Right lobe of liver (tissue), 6 donors: Measurements from ENCODE around the gene C11orf21. TPM values are rescaled to one million over a fixed set of nuclear protein-coding genes. Genes with fewer than 3 reads are reported as not detected.

Source experiments
- ATAC-seq, 4 donors: fragments of 200-7000 bp; cut with Tn5 transposase; one replicate each; pipeline ENCODE4 v1.9.1; 2020; ENCODE audit warnings: mild to moderate bottlenecking in 4 of 4, moderate library complexity in 4 of 4
- DNase-seq, 3 donors: peaks; one replicate each; pipeline ENCODE4 v3.0.0-alpha.2; 2020
- H3K27ac ChIP-seq, 3 donors: fragments of 200-600 bp; one replicate each; pipeline ENCODE4 v1.8.0; 2022
- H3K27me3 ChIP-seq, 2 donors: fragments of 200-600 bp; one replicate each; pipeline ENCODE4 v1.8.0; 2022
- H3K36me3 ChIP-seq, 4 donors: fragments of 200-600 bp; sonication (generic) in 1 of 4; one replicate each; pipeline versions ENCODE4 v1.5.1 to v1.8.0; 2017 to 2022; ENCODE audit warnings: control low read depth in 1 of 4
- H3K4me1 ChIP-seq, 4 donors: fragments of 200-600 bp; sonication (generic) in 1 of 4; one replicate each; pipeline versions ENCODE4 v1.5.1 to v1.8.0; 2017 to 2022; ENCODE audit warnings: control low read depth in 1 of 4
- H3K4me3 ChIP-seq, 3 donors: fragments of 200-600 bp; one replicate each; pipeline ENCODE4 v1.8.0; 2022
- H3K9me3 ChIP-seq, 4 donors: fragments of 200-600 bp; sonication (generic) in 1 of 4; one replicate each; pipeline versions ENCODE4 v1.5.1 to v1.8.0; 2017 to 2022; ENCODE audit warnings: control low read depth in 1 of 4
- POLR2A ChIP-seq: fragments of 450-650 bp; IDR thresholded peaks from one replicate; pipeline ENCODE4 v1.6.1; 2017; ENCODE audit warnings: antibody characterized with exemption, mild to moderate bottlenecking
- WGBS: methylation state at CpG from one replicate; pipeline ENCODE4 v1.1.6; 2018; ENCODE audit warnings: low coverage, low lambda C conversion rate; ENCODE audit not compliant: insufficient coverage; ENCODE audit errors: missing lambda C conversion rate; 5-methylcytosine and 5-hydroxymethylcytosine counted together
- intact Hi-C, 2 donors: fragments of 100-400 bp; cut with DNase I; formaldehyde crosslinking; loops; one replicate each; pipeline versions ENCODE4 v1.11.2 to v1.14.1; 2022
- total RNA-seq, 6 experiments: library from RNA; depleted of rRNA in 2 of 6; stranded (reverse); fragments of >200 nt in 2 of 6; fragmentation: NEBNext Ultra II Directional in 3 of 6; extraction: Animal tissue kit (Norgen Biotek cat#: 25700) in 3 of 6; gene quantifications; one replicate each; pipeline versions ENCODE4 v1.1.0 to v1.2.4, GENCODE V29; 2016 to 2023
- TF ChIP-seq, protein P1 (sequence below), 4 donors: fragments of 200-600 bp in 3 of 4; fragments of 450-650 bp in 1 of 4; IDR thresholded peaks; one replicate each; pipeline versions ENCODE4 v1.5.1 to v1.8.0; 2016 to 2022; ENCODE audit warnings: antibody characterized with exemption in 4 of 4, mild to moderate bottlenecking in 2 of 4
- donor health status: DM: no; HTN: yes; CAD: no.
- donor health status: DM: no; HTN: no; CAD: no.
- donor health status: DM: no; HTN: no; CAD: no.
- donor health status: DM: no; HTN: yes; CAD: no.
- donor health status: DM: no; HTN: yes; CAD: no.

The C11orf21 gene
- total RNA-seq, 6 experiments from 2014 or later, result 0.25 to 0.51 (median 0.39) TPM

DNA sequence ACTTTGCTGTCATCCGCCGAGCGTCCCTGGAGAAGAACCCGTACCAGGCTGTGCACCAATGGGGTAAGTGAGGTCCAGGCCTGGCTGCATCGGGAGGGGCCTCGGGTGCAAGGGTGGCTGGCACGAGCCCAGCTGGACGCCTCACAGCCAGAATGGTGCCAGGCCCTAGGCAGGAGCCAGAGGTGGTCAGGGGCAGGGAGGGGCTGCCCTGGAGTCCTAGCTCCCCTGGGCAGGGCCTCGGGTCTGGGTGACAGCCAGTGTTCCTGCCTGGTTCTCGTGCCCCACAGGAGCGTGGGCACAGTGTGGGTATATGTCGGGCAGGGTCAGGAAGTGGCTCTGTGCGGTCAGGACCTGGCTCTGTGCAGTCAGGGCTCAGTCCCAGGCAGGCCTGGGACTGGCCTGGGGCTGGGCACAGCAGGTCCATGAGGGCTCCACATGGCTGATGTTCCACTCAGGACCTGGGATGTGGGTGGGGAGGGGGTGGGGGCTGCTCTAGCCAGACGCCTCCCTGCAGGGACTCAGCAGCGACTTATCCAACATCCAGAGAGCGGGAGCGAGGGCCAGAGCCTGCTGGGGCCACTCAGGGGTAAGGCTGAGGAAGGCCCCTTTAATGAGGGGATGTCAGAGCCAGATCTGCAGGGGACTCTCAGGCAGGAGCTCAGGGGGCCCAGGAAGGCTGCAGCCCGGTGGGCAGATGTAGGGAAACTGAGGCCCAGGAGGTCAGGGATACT lies 1.3 kb upstream of the C11orf21 start:
- WGBS, result 0% methylated on average over 4 of the region's 18 CpGs
- no peaks in the 10 kb centered on the region for H3K27me3 ChIP-seq
- no peaks in the 10 kb centered on the region for H3K9me3 ChIP-seq
- no peaks in the 10 kb centered on the region for H3K36me3 ChIP-seq
- TF ChIP-seq POLR2A, result no peak
- TF ChIP-seq, protein P1, sequence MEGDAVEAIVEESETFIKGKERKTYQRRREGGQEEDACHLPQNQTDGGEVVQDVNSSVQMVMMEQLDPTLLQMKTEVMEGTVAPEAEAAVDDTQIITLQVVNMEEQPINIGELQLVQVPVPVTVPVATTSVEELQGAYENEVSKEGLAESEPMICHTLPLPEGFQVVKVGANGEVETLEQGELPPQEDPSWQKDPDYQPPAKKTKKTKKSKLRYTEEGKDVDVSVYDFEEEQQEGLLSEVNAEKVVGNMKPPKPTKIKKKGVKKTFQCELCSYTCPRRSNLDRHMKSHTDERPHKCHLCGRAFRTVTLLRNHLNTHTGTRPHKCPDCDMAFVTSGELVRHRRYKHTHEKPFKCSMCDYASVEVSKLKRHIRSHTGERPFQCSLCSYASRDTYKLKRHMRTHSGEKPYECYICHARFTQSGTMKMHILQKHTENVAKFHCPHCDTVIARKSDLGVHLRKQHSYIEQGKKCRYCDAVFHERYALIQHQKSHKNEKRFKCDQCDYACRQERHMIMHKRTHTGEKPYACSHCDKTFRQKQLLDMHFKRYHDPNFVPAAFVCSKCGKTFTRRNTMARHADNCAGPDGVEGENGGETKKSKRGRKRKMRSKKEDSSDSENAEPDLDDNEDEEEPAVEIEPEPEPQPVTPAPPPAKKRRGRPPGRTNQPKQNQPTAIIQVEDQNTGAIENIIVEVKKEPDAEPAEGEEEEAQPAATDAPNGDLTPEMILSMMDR (IDR thresholded peaks at IDR 0.05), result no peak
- ATAC-seq (peak in 2 of 4 donors; percentile 4 to 5), DNase-seq (peak; percentile 30 to 76 (median 60))
- H3K27ac ChIP-seq, result peak overlapping the region in 1 of 3 donors; percentile 8
- H3K4me1 ChIP-seq, result peaks cover 0 to 9% (median 3%) of the 10 kb centered on the region in 4 donors
- no peak overlapping the region for H3K4me3 ChIP-seq
- intact Hi-C loops, result loop anchor here in 1 of 2 donors (5.0 kb wide), 1 partner anchor 106 kb away; no protein-coding TSS in a partner anchor

DNA sequence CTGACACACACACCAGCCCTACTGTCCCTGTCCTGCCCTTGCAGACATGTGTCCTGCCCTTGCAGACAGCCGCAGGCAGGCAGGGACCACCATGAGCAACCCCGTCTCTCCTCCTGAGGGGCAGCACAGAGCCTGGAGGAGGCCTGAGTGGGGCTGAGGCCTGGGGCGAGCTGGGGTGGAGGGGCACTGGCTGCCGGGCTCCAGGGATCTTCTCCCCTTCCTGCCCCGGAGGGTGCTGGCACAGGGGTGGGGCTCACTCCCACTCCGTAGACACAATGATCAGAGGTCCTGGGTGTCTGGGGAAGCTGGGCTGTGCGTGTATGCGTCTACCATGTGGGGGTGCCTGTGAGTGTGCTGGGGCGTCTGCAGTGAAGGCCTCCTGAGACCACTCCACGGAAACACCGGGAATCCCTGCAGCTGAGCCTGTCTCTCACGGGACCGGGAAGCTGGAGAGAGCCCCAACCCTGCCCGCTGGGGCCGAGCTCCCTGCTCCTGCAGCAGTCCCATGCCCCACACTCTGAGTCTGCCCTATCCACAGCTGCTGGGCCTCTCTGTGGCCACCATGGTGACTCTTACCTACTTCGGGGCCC lies 683 bp upstream of the C11orf21 start:
- TF ChIP-seq, protein P1 (IDR thresholded peaks at IDR 0.05), result no peak
- no peak for TF ChIP-seq POLR2A
- intact Hi-C loops, result loop anchor here in 1 of 2 donors (5.0 kb wide), 1 partner anchor 105 kb away; no protein-coding TSS in a partner anchor
- no CpG with 5 or more reads among the region's 16 CpGs for WGBS
- Histone ChIP-seq H3K27ac (peak overlapping the region in 1 of 3 donors; percentile 33), H3K4me3 (peak overlapping the region in 1 of 3 donors; percentile 7), H3K36me3 (no peaks in the 10 kb centered on the region), H3K4me1 (peaks cover 0 to 9% (median 3%) of the 10 kb centered on the region in 4 donors), H3K9me3 (no peaks in the 10 kb centered on the region), H3K27me3 (no peaks in the 10 kb centered on the region)
- ATAC-seq, result no peak
- DNase-seq, result peak in 1 of 3 donors; percentile 47

DNA sequence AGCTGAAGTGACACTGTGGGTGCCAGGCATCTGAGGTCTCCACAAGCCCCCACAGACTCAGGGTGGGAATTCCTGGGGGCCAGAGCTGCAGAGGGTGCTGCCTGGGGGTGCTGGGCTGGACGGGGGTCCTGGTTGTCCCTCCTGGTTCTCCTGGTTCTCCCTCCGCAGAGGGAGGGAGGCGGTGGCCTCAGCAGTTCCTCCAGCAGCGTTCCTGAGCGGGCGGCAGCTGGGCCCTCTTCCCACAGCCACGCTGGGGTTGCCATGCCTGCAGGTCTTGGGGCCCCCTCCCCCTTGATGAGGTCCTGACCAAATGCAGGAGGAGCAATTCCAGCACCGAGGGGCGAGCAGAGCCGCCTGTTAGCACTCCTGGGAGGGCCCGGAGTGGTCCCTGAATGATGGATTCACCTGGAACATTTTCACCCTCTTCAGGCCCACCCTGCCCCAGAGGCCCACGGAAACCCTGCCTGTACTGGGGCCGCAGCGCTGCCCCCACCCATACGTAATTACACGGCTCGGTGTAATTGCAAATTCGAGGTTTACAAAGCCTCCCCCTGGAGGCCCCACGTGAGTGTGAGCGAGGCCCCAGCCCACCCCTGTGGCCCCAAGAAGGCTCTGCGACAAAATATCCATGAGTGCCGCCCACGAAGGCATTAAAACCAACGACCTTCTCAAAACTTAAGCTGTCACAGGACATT lies 635 bp downstream of the C11orf21 start:
- ATAC-seq, result no peak
- intact Hi-C loops, result loop anchor here in 1 of 2 donors (5.0 kb wide), 1 partner anchor 104 kb away; no protein-coding TSS in a partner anchor
- no peak overlapping the region for H3K4me3 ChIP-seq

More for the DNA sequence above, 635 bp downstream of the C11orf21 start:
- peaks cover 0 to 9% (median 3%) of the 10 kb centered on the region in 4 donors for H3K4me1 ChIP-seq
- H3K36me3 ChIP-seq, result no peaks in the 10 kb centered on the region
- peak in 2 of 3 donors; percentile 46 to 58 for DNase-seq
- H3K27ac ChIP-seq, result peak overlapping the region in 1 of 3 donors; percentile 8
- H3K27me3 ChIP-seq, result no peaks in the 10 kb centered on the region
- no peak for TF ChIP-seq POLR2A
- TF ChIP-seq, protein P1 (IDR thresholded peaks at IDR 0.05), result no peak
- WGBS, result 40% methylated on average over 1 of the region's 24 CpGs
- no peaks in the 10 kb centered on the region for H3K9me3 ChIP-seq
